ENCODE measurements around the gene TMC3.
A peak's percentile ranks its signal among the peaks of the same experiment; 100 is the strongest.

GRCh38 chr15:81400640-81401236 is 26.7 kb upstream of the TMC3 start:
- no peak for TF ChIP-seq EP300 (IDR thresholded peaks at IDR 0.05)
- TF ChIP-seq POLR2AphosphoS5 (IDR thresholded peaks at IDR 0.05) = no peak
- TF ChIP-seq POLR2A (IDR thresholded peaks at IDR 0.05; ENCODE audit: low read depth) = no peak
- peak; percentile 69 to 82 (median 76) for TF ChIP-seq CTCF (IDR thresholded peaks at IDR 0.05)

Data from esophagus muscularis mucosa (tissue), 4 donors.